GM19023 (cell line): ENCODE results near the gene CDH8.
"Not testable (repeated sequence)": the region's sequence is repeated elsewhere in the genome, so short reads cannot be mapped to it uniquely, and the experiment has no call there.

Experiments used
- ATAC-seq: cut with Tn5 transposase; IDR thresholded peaks from one replicate; pipeline ENCODE4 v1.9.1; 2021; ENCODE audit warnings: mild to moderate bottlenecking, moderate library complexity; ENCODE audit not compliant: unreplicated experiment

Gene CDH8

DNA sequence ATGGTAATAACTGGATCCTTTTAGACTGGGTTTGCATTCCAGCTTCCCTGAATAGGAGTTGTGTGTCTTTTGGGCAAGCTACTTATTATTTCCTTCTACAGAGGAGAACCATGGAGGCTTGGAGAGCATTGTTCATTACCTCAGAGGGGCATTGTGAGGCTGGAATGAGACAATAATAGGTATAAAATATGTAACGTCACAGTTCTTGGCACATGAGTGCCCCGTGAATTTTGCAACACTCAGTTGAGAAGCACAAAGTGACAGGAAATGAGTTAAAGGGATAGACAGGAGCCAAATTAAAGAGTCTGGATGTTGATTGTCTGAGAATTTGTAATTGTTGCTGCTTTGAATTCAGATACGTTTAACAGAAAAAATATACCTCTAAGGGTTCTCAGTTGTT, 92.2 kb downstream of the CDH8 start:
- no peak for ATAC-seq

DNA sequence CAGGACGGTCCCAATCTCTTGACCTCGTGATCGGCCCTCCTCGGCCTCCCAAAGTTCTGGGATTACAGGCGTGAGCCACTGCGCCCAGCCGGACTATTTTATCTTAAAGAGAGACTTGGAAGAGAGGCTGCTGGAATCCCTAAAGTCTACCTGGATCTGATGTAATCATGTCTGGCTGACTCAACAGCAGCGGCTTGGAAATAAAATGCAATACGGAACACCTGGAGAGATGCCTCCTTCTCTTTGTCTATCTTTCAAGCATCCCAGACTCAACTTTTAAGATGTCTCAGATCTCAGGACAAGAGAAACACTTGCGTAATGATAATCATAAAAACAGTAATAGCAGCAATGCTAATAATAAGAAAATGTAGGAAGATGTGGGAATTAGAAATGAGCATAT, 95.6 kb downstream of the CDH8 start:
- ATAC-seq = no peak

DNA sequence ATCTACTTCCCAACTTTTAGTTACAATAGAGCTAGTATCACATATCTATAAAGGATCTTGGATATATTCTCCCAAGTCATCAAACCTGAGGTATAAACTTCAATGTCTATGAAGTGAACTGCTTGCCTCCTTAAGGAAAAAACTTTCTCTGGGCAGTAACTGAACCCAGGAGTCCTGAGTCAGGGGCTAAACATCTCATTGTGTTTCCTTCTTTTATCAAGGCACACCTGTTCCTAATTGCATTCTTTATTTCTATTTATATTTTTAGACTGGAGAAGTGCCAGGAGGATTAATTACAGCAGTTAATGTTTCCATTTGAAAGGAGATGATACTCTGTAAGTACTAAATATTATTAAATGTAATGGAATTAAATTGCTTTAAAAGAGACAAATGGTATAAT, 98.6 kb downstream of the CDH8 start:
- no peak for ATAC-seq

DNA sequence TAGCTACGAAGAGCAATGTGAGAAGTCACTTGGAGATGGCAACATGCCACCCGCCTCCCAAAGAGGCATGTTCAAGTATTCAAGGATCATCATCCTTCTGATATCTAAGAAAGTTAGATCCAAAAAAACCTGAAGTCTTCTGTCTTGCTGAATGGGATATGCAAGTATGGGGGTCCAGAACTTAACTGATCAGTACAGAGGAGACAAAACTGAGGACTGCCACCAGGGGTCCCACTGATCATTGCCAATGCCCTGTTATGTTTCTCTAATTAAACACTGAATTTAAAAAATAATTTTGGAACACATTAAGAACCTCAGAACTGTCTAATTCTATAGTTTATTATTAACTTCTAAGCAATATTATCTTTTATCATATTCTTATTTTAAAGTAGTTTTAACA, 99.7 kb downstream of the CDH8 start:
- no peak for ATAC-seq

DNA sequence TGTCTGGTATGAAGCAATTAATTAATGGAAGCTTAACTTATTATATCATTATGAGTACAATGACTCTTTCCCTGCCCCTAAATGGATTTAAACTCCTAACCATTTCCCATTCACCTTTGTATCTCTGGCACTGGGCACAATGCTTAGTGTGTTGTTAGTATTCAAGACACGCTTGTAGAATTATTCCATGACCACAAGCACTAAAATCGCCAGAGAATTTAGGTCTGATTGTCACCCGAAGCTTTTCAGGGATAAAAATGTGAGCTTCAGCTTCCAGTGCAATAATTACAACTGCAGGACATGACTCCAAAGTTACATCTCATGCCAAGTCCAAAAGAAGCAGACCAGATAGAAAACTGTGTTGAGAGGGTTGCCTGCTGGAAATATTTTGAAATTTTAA, 101.6 kb downstream of the CDH8 start:
- no peak for ATAC-seq

DNA sequence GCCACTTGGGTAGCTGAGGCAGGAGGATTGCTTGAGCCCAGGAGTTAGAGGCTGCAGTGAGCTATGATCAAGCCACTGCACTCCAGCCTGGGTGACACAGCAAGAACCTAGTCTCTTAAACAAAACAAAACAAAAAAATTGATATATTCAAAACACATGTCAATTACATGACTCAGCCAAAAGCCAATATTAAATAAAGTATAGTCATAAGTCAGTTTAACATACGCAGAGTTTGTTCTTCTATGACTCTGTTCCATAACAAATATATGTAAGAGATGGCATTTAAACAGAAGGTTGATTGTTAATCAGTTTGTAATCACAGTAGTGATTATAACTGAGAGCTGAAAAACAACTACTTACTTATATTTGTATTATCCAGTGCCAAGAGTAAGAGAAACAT, 106.5 kb downstream of the CDH8 start:
- no peak for ATAC-seq

DNA sequence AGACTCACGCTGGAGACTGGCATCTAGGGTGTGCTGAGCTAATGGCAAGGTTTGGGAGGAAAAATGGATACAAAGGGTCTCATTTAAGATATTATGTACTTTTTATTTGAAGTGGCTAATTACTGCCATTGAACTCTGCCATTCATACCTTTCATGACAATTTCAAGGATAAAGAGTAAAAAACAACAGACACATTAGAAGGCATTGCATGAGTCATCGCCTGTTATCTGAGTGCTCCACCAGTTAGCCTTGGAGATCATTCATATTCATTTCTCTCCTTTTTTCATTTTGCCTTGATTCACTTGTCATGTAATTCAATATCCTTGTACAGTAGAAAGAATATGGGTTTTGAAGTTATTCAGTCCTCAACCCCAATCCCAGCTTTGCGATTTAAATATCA, 109.5 kb downstream of the CDH8 start:
- no peak for ATAC-seq

DNA sequence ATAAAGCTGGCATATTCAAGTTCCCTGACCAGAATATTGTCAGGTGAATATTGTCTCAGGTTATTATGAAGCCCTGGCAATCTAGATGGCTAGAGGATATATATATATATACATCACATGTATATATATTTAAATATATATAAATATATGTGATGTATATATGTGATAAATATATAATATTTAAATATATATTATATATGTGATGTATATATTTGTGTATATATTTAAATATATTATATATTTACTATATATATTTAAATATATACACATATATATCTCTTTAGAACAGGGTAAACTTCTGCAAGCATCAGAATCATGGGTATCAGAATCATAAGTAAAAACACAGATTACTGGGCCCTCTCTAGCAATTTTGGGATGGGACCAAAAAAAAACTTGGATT, 112.6 kb downstream of the CDH8 start:
- ATAC-seq = no peak

DNA sequence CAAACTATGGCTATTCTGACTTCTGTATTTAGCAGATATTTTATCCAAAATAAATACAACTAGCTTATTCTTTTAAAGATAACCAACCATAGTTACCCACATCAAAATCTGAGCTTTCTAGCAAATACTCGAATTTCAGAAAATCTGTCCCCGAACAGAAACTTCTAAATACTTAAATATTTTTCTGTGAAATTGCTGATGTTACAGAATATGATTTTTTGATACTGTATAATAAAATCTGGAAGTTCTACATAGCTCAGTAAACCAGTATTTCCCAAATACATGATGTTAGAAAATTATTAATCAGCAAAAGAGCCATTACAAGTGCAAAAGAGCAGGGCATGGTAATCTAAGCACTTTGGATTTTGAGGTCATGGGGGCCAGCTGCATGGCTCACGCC, 114.9 kb downstream of the CDH8 start:
- ATAC-seq = no peak

DNA sequence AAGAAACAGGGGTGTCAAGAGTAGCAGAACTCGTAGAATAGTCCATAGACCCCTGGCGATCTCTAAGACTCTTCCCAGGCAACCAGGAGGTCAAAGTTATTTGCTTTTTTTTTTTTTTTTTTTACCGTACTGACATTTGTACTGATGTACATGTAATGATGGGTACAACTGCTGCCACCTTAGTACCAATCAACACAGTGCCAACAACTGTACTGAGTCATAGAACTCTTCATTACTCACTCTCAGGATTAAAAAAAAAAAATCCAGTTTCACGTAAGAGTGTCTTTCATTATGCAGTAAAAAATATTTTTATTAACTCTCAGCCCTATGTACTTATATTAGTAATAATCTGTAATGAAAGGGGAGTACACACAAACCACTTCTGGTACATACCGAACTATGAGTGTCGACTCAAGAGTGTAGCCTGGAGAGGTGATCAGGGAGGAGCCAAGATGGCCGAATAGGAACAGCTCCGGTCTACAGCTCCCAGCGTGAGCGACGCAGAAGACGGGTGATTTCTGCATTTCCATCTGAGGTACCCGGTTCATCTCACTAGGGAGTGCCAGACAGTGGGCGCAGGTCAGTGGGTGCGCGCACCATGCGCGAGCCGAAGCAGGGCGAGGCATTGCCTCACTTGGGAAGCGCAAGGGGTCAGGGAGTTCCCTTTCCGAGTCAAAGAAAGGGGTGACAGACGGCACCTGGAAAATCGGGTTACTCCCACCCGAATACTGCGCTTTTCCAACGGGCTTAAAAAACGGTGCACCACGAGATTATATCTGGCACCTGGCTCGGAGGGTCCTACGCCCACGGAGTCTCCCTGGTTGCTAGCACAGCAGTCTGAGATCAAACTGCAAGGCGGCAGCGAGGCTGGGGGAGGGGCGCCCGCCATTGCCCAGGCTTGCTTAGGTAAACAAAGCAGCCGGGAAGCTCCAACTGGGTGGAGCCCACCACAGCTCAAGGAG, 118.1 kb downstream of the CDH8 start:
- ATAC-seq = not testable (repeated sequence)

DNA sequence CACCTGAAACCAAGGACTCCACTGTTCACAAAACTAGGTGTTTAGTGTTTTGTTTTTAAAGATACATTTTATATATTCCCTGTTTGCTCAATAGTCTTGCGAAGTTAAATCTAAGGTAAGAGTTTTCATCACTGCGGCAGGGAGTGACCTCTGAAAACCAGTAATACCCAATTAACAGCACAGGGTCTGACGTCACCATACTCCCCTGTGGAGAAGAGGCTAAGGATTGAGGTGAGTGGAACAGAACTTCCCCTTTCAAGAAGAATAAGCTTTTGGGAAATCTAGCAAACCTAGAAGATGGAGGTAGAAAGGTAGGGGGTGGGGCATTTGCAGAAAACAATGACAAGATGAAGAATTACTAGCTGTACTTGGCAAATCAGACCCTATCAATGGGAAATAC, 120.7 kb downstream of the CDH8 start:
- ATAC-seq = no peak

DNA sequence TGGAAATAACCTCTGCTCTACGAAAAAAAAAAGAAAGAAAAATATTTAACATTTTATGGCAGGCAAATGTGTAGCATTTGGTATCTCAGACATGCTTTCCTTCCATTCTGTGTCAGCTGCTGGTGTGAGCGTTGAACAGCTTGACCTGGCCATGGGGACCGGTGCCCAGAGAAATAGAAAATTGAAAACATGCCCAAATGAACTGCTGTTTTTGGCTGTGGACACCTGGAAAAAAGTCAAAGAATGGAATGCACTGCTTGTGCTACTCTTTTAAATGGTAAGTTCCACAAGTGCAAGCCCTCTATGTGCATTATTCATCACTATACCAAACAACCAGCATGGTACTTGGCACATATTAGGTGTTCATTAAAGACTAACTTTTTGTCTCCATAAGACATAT, 127.2 kb downstream of the CDH8 start:
- no peak for ATAC-seq

DNA sequence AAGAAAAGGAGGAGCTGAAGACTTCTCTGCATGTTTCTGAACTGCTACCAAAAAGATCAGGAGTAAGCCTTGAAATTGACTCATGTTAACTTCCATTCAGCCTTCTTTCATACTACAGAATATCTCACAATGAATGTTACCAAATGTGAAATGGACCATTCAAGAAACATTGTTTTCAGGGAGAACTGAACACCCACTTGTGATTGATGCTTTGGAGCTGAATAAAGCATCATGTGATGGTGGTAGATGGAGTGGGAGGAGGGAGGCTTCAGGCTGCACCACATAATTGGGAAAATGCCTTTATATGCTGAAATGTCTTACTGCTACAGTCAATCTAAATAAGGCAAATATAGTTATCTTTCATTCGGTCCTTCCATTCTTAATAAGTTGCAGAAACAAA, 127.8 kb downstream of the CDH8 start:
- no peak for ATAC-seq

DNA sequence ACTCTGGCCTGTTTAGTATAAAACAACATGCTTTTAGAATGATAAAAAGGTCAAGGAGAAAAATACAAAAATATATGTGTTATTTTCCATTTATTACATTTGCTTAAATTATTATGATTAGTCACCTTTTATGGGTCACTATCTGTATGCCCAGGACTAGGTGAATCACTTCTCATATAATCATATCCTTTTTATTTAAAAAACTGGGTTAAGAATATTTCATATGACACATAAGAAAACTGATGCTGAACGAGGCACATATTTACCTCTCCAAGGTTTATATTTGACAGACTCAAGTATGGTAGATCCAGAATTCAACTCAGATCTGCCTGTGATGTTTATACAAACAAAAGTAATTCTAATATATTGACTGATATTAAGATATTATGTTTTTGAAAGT, 134.5 kb downstream of the CDH8 start:
- no peak for ATAC-seq

DNA sequence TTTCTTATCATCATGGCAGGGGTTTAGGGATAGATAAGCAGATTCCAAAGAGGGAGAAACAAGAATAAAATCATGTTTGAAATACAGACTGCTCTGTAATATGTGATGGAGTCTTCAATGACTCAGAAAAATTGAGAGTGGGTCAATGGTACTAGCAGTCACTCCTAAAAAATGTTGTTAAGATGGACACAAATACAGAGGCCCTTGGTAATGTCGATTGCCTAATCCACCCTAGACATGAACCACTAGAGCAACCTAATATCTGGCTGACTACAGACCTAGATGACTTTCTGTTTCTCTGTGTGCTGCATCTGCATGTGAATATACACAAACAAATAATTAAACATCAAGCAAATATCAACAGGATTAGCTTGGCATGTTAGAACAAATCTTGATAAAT, 135.8 kb downstream of the CDH8 start:
- no peak for ATAC-seq

DNA sequence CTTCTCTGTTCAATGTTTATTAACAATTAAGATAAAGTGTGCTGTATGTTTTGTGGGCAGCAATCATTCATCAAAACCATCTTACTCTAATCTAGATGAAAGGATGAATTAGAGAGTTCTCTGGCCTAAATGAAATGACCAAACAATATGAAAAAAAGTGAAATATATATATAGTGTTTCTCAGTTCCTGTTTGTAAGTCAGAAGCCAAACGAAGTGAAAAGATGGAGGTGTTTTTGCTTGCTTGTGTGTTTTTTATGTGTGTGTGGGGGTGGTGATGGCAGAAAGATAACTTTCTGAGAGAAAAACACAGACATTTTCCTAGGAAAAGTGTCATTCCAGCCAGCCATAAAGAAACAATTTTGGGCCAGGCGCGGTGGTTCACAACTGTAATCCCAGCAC, 138.6 kb downstream of the CDH8 start:
- no peak for ATAC-seq

DNA sequence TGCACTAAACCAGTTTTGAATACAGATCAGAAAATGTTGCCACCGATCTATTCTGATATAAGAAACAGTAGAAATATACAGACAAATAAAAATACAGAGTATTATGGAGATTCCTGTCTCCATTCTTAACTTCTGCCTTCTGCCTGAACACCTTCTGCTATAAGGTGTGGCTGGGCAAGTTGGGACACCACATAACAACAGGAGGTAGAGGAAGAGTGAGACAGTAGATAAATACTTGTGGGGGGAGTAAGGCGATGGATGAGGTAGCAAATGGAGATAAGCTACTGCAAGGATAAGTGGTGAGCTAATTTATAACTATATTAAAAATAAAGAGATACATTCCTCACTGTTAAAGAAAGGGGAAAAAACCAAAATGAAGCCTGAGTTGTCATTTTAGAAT, 143.7 kb downstream of the CDH8 start:
- no peak for ATAC-seq

DNA sequence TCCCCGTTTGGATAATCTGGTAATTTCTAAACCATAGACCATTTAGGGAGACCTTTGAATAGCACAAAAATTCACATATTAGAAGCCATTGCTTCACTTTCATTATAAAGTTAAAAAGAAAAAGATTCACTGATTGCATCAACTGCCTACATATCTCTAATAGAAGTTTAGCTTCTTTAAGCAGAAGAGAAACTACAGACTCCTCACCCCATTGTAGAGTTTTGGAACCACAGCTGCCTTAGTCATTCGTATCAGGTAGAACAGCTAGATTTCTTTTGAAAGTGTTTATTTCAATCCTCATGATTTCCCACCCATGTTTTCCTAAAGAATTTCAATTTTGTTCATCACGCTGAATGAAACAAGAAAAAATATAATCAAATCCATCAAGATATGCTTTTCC, 144.8 kb downstream of the CDH8 start:
- no peak for ATAC-seq

DNA sequence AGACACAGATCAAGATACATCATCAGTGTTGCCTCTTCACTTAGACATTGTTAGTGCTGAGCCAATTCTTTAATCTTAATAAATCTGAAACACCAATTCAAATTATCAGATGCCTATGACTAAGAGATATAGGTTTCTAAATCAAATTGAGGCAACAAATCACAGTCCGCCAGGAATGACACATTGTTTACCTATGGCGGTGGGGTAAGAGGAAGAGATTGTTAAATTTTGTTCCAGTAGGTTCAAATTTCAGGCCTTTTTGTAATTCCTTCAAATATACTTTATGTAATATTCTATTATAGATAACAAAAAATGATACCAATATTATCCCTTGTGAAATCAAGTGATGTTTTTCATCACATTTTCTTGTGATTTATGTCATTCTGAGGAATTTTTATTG, 145.9 kb downstream of the CDH8 start:
- ATAC-seq = no peak

DNA sequence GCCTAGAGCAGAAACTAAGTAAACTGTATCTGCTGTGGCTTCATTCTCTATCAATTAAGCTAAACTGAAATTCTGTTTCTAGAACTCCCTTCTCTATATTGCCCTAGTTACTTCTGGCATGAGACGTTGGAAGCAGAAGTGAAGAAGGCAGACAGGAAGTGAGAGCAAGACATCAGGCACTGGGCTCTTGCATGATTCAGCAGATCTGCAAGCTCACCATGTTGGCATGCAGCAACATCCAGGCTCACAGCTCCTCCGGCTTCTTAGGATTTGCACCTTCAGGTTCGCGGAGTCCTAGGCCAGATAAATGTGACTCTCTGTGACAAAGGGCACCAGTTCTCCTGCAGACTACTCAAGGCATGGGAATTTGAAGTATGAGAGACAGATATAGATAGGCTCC, 148.3 kb downstream of the CDH8 start:
- no peak for ATAC-seq

DNA sequence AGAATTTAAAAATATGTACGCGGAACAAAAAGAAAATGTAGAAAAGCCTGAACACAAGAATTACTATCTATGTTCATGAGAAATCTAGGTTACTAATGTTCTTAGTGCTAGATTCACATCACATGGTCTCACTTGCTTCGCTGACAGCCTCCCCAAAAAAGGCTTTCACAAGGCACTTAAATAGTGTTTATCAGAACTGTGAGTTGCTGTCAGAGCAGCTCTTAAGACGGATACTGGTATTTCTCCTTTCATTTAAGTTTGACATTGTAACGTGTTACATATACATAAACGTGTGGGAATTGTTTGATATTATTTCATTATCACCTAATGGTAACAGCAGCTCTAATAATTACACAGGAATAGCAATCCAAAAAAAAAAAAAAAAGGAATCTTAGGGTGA, 150.9 kb downstream of the CDH8 start:
- ATAC-seq = no peak

DNA sequence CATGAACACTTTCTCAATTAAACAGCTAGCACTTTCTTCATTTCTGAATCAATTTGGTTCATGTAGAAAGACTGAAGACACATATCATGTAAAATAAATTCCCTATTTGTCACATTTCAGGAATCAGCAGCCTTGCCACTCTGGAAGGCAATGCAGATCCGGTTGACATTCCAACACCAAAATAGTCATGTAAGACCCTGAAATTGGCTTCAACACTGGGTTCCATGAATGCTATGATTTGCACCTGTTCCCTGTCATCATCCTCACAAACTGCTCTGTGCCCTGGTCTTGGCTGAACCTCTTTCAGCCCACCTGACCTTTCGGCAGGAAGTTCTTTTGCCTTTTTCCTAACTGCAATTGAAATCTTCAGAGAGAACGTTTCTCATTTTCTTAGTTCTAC, 156.9 kb downstream of the CDH8 start:
- ATAC-seq = no peak

DNA sequence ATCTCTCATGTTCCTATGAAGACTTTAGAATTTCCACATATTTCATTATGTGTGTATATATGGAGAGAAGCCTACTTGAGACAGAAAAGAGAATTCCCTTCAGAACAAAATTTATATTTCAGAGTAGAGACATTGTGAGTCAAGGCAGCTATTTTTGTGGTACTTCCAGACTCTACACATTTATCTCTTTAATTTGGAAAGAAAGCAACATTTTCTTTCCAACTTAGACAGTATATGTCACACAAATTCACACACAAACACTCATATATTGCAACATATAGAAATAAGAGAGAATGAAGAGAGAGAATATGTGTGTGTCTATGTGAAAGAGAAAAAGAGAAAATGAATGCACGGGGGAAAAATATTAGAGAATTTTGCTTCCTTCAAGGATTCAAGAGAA, 158.8 kb downstream of the CDH8 start:
- ATAC-seq = no peak
